H1 (cell line): Measurements from ENCODE around the gene FAM149B1. TPM values are rescaled to one million over a fixed set of nuclear protein-coding genes. Genes with fewer than 3 reads are reported as not detected.

Experiments
- ATF3 ChIP-seq: IDR thresholded peaks from 2 replicates; pipeline ENCODE4 v1.6.1; 2011; ENCODE audit warnings: low read depth, mild to moderate bottlenecking, low read length; ENCODE audit not compliant: insufficient read depth
- CHD7 ChIP-seq: fragments of 300-600 bp; sonication (generic); IDR thresholded peaks from 2 replicates; pipeline ENCODE4 v1.7.1; 2012; ENCODE audit warnings: low read length, moderate library complexity, mild to moderate bottlenecking, inconsistent platforms; ENCODE audit not compliant: insufficient replicate concordance
- CTCF ChIP-seq, 3 experiments: IDR thresholded peaks; 1 replicate in 2 of 3; 2 replicates in 1 of 3; pipeline versions ENCODE4 v1.5.1 to v1.6.1; 2011; ENCODE audit warnings: low read length in 3 of 3, mild to moderate bottlenecking in 3 of 3, inconsistent platforms in 2 of 3, low read depth in 1 of 3, moderate library complexity in 1 of 3; ENCODE audit not compliant: insufficient read depth in 1 of 3; ENCODE audit errors: control extremely low read depth in 1 of 3
- YY1 ChIP-seq: IDR thresholded peaks from 2 replicates; pipeline ENCODE4 v1.6.1; 2011; ENCODE audit warnings: low read depth, mild to moderate bottlenecking, low read length
- polyA plus RNA-seq, 7 experiments: library from polyadenylated mRNA; depleted of rRNA in 3 of 7; stranded (reverse) in 5 of 7; unstranded in 2 of 7; fragments of >200 nt in 5 of 7; fragments of 200-250 nt in 2 of 7; gene quantifications; 1 replicate in 5 of 7; 2 replicates in 1 of 7; 4 replicates in 1 of 7; pipeline versions ENCODE4 v1.2.1 to v1.2.3, GENCODE V29; 2011 to 2013; ENCODE audit warnings: missing spikeins in 2 of 7, mixed read lengths in 2 of 7
- total RNA-seq: library from RNA; stranded (reverse); fragmentation: NEBNext Ultra II Directional; extraction: Animal tissue kit (Norgen Biotek cat#: 25700); gene quantifications from 2 replicates; pipeline ENCODE4 v1.2.1, GENCODE V29; 2021

FAM149B1 gene
- total and polyA plus RNA-seq, 2 of the 8 experiments (the other 6 are each of a cell fraction or from before 2014, with no cell fraction given) = 16.8 to 21.9 TPM

GRCh38 chr10:73174148-73174925 is 6.4 kb downstream of the FAM149B1 start (continued):
- no peak for TF ChIP-seq CHD7
- no peak for TF ChIP-seq YY1
- no peak for TF ChIP-seq ATF3
- TF ChIP-seq CTCF (IDR thresholded peaks at IDR 0.05; ENCODE audit: control extremely low read depth in 1 of 3, insufficient read depth in 1 of 3, low read depth in 1 of 3, low read length in 3 of 3) = no peak
